Skin of body (tissue), 2 donors: ENCODE data around the gene NR1I3. TPM values are rescaled to one million over a fixed set of nuclear protein-coding genes. Genes with fewer than 3 reads are reported as not detected.
"Not testable (repeated sequence)": the region's sequence is repeated elsewhere in the genome, so short reads cannot be mapped to it uniquely, and the experiment has no call there.

Experiments
- DNase-seq: peaks from one replicate; lab custom pipeline; 2025; lab: John Stamatoyannopoulos, UW
- total RNA-seq: library from RNA; depleted of rRNA; stranded (reverse); fragments of >200 nt; gene quantifications from one replicate; pipeline ENCODE4 v1.2.3, GENCODE V29; 2014

The NR1I3 gene
- total RNA-seq, 1 donor from 2014 or later = not detected

DNA sequence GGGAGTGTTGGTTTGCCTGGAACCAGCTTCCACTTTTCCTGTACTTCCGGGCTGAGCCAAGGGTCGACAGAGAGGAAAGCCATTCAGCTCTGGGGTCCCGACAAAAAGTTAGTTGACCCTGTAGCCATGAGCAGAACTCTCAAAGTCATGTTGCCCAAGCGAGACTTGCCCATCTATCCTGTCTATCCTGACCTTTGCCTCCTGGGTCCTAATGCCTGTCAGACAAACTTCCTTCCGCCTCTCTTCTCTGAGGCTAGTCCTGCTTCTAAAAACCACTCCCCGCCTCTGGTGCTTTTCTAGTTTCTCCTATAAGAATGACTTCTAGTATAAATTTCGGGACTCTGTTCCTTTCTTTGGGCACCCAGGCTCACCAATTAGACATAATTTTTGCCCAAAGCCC, 12.8 kb upstream of the NR1I3 start:
- DNase-seq = no peak

DNA sequence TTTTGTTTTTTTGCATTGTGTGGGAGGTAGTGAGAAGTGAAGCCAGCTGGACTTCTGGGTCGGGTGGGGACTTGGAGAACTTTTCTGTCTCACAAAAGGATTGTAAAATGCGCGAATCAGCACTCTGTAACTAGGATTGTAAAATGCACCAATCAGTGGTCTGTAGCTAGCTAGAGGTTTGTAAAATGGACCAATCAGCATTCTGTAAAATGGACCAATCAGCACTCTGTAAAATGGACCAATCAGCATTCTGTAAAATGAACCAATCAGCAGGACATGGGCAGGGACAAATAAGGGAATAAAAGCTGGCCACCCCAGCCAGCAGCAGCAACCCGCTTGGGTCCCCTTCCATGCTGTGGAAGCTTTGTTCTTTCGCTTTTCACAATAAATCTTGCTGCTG, 12.1 kb upstream of the NR1I3 start:
- DNase-seq = not testable (repeated sequence)

- DNase-seq = no peak
Measured at GRCh38 chr1:161244888-161245287, 6.9 kb upstream of the NR1I3 start.

GRCh38 chr1:161242313-161242712, 4.3 kb upstream of the NR1I3 start:
- no peak for DNase-seq

GRCh38 chr1:161241682-161242081, 3.7 kb upstream of the NR1I3 start:
- DNase-seq = no peak

- no peak for DNase-seq
Measured at GRCh38 chr1:161235957-161236775, 1.8 kb downstream of the NR1I3 start.

- DNase-seq = no peak
Measured at GRCh38 chr1:161233102-161233501, 4.9 kb downstream of the NR1I3 start.

DNA sequence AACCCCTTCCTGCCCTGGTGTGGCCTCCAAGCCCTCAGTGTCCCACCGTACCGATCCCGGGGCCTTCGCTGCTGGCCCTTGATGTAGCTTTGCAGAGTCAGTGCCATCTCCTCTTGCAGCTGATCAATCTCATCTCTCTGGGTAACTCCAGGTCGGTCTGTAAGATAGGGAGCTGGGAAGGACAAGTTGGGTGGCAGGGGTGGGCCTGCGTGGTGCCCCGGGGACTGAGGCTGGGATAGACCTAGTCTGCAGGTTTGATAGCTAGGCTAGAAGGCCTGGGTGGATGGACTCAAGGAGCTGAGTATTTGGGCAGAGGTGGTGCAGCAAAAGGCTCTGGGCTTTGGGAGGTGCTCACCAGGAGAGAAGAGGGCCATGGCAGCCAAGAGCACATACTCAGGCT, 7.2 kb downstream of the NR1I3 start:
- no peak for DNase-seq

- DNase-seq = no peak
Measured at GRCh38 chr1:161229896-161230295, 8.1 kb downstream of the NR1I3 start.

- DNase-seq = no peak
Measured at GRCh38 chr1:161228032-161228431, 10.0 kb downstream of the NR1I3 start.

DNA sequence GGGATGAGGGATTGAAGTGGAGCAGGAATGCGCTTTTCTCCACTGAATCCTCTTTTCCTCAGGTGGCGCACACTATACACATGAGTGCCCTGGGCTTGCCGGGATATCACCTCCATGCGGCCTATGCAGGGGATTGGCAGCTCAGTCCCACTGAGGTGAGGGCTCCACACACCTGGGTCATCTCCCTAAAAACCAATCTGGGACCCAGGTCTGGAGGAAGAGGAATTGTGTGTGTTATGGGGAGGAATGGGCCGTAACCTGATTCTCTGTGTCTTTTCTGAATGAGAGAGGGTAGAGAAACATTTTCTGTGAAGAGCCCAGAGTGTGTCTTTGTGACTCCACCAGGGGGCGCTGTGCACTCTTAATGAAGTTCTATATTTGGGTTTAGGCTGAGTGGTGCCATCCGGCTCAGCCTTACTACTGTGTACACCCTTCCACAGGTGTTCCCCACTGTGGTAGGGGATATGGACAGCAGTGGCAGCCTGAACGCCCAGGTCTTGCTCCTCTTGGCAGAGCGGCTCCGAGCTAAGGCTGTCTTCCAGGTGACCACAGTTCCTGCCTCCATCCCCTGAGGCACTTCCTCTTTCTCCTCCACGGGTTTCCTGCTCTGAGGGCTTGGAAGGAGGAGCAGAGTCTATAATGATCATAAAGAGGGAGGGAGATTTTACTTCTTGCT, 10.7 kb downstream of the NR1I3 start:
- peak; percentile 46 for DNase-seq

DNA sequence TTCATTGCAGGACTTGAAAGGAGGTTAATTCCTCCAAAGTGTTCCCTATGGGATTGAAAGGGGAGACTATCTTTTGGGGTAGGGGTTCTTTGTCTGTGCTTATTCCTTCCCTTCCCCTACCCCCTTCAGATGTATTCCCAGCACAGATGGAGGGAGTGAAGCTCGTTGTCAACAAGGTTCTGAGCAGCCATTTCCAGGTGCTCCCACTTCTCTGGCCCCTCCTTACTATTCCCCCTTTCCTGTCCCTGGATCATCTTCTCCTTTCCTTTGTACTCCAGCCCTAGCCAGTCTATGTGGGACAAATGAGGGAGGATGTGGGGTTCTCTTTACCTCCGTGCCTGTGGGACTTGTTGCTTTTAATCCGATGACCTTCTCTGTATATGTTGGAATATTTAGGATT, 11.2 kb downstream of the NR1I3 start:
- no peak for DNase-seq

DNA sequence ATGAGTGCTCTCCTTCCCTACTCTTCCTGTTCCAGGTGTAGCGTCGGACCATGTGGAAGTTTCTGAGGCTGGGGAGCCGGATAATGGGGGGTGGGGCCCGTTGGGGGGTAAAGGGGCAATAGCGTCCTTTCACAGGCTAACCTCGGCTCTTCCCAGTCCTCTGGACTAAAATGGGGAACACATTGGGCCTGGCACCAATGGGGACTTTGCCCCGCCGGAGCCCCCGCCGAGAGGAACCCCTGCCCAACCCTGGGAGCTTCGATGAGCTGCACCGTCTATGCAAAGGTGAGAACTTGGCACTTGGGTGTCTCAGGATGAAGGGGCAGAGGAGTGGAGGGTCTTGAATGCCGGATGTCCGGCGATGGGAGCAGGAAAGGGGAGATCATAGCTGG, 11.7 kb downstream of the NR1I3 start:
- no peak for DNase-seq

- DNase-seq = peak; percentile 99
Measured at GRCh38 chr1:161225534-161226319, 12.3 kb downstream of the NR1I3 start, which contains the start of gene TOMM40L. Gene TOMM40L, plus strand, starts transcription at chr1:161226060. Its CDS starts 430 bp downstream, at chr1:161226490.

GRCh38 chr1:161225178-161225533, 12.8 kb downstream of the NR1I3 start:
- DNase-seq = no peak

- DNase-seq = not testable (repeated sequence)
Measured at GRCh38 chr1:161224695-161225087, 13.3 kb downstream of the NR1I3 start.

DNA sequence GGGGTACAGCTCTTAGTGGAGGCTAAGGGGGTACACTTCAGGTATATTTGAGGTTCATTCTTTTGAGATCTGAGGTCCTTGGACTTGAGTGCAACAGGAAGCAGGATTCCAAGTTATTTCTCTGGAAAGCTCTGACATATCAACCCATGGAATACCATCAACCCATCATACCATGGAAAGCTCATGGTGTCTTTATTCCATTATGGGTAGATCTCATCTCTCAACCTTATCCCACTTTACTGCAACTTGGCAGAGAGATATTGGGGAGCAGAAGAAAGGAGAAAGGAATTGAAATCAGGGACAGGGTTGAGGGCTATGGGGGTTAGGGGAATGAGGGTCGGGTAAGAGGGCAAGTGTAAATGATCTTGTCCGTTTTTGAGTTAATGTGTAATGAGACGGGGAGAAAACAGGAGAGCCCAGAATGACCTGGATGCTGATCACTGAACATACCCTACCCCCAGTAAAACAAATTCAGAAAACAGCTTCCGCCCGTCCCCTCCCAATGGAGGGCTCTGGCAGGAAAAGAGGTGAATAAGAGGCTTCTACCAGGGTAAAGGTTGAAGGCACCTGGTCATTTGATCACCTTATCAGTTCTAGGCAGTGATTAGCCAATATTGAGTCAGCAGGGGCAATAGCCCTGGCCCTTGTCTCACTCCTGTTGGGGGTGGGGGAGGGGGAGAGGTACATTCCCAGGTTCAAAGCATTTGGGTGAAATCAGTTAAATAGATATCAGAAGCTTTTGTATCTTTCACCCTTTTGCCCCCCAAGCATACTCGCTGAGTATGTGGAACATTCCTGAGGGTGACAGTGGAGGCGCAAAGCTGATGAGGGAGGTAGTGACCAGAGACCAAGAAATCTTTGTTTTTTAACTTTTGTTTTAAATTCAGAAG, 14.0 kb downstream of the NR1I3 start:
- DNase-seq = no peak

- no peak for DNase-seq
Measured at GRCh38 chr1:161222175-161223019, 15.6 kb downstream of the NR1I3 start.

DNA sequence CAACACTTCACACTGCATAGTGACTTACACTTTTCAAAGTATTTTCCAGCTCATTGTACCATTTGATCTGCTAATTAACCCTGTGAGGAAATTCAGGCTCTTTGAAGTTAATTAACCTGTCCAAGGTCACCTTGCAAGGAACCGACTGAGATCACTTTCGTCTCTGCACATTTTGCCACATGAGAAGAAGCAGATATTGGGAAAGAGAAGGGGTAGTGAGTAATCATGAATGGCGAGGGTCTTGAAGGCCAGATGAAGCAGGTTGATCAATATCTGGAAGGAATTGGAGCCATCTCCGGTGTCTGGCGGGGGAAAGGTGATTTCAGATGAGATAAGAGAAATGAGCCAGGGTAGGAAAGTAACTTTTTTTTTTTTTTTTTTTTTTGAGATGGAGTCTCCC, 18.0 kb downstream of the NR1I3 start:
- DNase-seq = no peak
